Ramos (cell line): ENCODE data around the gene NPR2.

Experiments used
- in situ Hi-C: fragments of 300-500 bp; cut with MboI; formaldehyde crosslinking; loops from one replicate; pipeline ENCODE4 v1.14.3; 2022; ENCODE audit warnings: low sequenced_read_pairs; ENCODE audit not compliant: unreplicated experiment

Gene NPR2

DNA sequence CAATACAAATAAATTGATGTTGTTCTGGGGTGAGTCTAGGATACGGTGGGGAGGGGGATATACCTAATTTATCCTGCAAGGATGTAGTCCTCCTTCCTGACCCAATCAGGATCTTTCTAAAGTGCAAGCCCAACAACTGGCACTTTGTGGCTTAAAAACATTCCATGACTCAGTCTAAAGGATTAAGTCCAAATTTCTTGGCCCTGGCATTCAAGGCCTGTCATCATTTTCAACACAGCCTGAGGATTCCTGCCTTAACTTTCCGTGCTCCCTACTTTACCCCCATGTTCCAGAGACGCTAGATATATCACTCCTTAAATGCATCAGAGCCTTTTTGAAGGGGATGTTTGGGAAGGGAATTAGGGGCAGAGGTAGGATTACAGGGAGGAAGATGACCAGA, 36.1 kb downstream of the NPR2 start:
- in situ Hi-C loops, result no loop called here

GRCh38 chr9:35828716-35829083, 37.3 kb downstream of the NPR2 start, which contains the start of gene FAM221B:
TSS of gene FAM221B (minus strand) at chr9:35828732. CDS start at chr9:35826161, 2,571 bp downstream.
- in situ Hi-C loops, result no loop called here

- in situ Hi-C loops, result no loop called here
These were observed 37.8 kb downstream of the NPR2 start, which contains the start of gene TMEM8B for GRCh38 chr9:35829084-35829763. TSS of gene TMEM8B (plus strand) at chr9:35829228. CDS start at chr9:35829448, 220 bp downstream.

GRCh38 chr9:35829764-35830096, 38.3 kb downstream of the NPR2 start:
- in situ Hi-C loops, result no loop called here

DNA sequence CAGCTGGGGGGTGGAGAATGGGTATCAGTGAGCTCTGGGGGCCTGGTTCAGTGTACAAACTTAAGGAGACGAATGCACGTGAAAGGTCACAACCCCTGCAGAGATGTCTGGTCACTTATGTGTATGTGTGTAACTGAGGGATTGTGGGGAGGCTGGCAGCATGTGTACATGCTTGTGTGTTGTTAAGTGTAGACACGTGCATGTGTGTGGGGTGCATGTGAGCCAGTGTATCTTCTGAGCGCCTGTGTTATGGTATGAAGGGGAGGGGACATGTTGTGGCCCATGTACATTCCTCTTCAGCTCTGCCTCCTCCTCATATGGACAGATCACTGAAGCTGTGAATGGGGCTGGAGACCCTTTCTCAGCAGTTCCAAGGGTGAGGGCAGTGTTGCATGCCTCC, 39.6 kb downstream of the NPR2 start:
- in situ Hi-C loops, result no loop called here

DNA sequence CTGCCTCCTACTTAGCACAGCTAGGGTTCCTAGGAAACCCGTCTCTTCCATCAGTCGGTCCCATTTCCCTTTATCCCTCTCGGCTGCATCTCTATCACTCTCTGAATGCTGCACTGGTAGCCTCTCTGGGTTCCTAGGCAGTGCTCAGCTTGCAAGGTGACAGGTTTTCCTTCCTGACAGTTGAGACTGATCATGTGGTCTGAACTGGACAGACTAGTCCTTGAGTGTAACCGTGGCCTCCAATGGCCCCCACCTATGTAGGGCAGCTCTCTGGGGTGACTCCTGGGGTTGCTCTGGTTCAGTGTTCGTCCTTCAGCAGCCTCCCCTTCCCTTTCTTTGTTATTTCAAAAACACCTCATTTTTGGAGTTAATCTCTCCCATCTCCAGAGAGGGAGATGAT, 41.4 kb downstream of the NPR2 start:
- in situ Hi-C loops, result no loop called here

GRCh38 chr9:35834260-35835215, 43.1 kb downstream of the NPR2 start:
- in situ Hi-C loops, result no loop called here

- in situ Hi-C loops, result no loop called here
These were observed 43.8 kb downstream of the NPR2 start for GRCh38 chr9:35835216-35835632.

GRCh38 chr9:35835766-35836165, 44.4 kb downstream of the NPR2 start:
- in situ Hi-C loops, result no loop called here

GRCh38 chr9:35836595-35836994, 45.2 kb downstream of the NPR2 start:
- in situ Hi-C loops, result no loop called here

DNA sequence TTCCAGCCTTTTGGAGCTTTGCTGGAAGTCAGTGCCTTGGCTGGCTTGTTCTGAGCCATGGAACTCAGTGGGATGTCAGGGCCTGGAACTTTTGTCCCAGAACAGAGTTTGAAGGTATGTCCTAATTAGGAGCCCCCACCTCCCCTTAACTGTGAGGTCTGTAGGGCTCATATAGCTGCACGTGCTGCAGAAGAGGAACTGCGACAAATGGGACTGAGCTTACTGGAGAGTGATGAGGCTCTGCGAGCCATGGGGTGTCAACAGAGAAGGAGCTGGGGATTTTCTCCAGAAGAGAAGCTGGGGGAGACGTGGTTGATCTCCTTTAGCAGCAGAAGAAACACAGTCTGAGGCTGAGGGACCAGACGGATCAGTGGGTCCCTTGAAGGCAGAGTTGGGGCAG, 48.5 kb downstream of the NPR2 start:
- in situ Hi-C loops, result no loop called here

GRCh38 chr9:35840881-35841644, 49.7 kb downstream of the NPR2 start:
- in situ Hi-C loops, result no loop called here

- in situ Hi-C loops, result no loop called here
These were observed 50.2 kb downstream of the NPR2 start for GRCh38 chr9:35841645-35841900.

GRCh38 chr9:35842020-35842745, 50.8 kb downstream of the NPR2 start:
- in situ Hi-C loops, result no loop called here

DNA sequence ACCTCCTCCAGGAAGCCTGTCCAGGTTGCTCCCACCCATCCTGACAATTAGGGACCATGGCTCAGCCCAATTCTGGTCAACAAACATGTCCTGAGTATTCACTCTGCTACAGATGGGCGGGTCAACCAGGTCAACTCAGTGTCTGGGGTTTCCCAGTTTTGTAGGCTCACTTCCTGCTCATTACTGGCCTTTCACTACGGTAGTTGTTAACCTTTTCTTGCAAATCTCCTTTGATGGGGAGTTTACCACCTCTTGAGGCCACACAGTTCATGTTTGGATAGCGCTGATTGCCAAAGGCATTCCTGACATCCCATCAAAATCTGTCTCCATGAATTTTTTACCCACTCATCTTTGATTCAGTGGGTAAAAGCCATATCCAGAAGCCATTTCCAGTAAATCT, 51.4 kb downstream of the NPR2 start:
- in situ Hi-C loops, result no loop called here

- in situ Hi-C loops, result no loop called here
These were observed 53.4 kb downstream of the NPR2 start for GRCh38 chr9:35844628-35845270.

- in situ Hi-C loops, result no loop called here
These were observed 54.7 kb downstream of the NPR2 start for GRCh38 chr9:35845824-35846771.

GRCh38 chr9:35847792-35848572, 56.6 kb downstream of the NPR2 start:
- in situ Hi-C loops, result no loop called here
